ENCODE data around the gene TAPBPL. TPM values are rescaled to one million over a fixed set of nuclear protein-coding genes. Genes with fewer than 3 reads are reported as not detected.
A peak's percentile ranks its signal among the peaks of the same experiment; 100 is the strongest.

The TAPBPL gene
- total and polyA plus RNA-seq, 2 of the 13 experiments (the other 11 are each of a cell fraction or from before 2014, with no cell fraction given), result 10.0 to 14.5 TPM

- TF ChIP-seq ZNF749 (CRISPR knock-in tag; IDR thresholded peaks at IDR 0.05; ENCODE audit: borderline replicate concordance) (no peak; the same call in 1 of the 2 replicates), CENPBD1 (CRISPR knock-in tag; IDR thresholded peaks at IDR 0.05; ENCODE audit: borderline replicate concordance, low read depth) (no peak), ZNF512B (CRISPR knock-in tag; IDR thresholded peaks at IDR 0.05; ENCODE audit: borderline replicate concordance) (no peak), GFI1 (CRISPR knock-in tag; IDR thresholded peaks at IDR 0.05; ENCODE audit: borderline replicate concordance) (0 out of 2 replicates have a peak, but pooled peaks have one; percentile 33), ZNF746 (CRISPR knock-in tag; IDR thresholded peaks at IDR 0.05) (no peak; the same call in 1 of the 2 replicates), HNF4A (CRISPR knock-in tag; IDR thresholded peaks at IDR 0.05) (no peak), TFE3 (CRISPR knock-in tag; IDR thresholded peaks at IDR 0.05) (no peak), ETV5 (CRISPR knock-in tag; IDR thresholded peaks at IDR 0.05; ENCODE audit: borderline replicate concordance) (no peak), ZNF280D (CRISPR knock-in tag; IDR thresholded peaks at IDR 0.05) (no peak), ZNF343 (CRISPR knock-in tag; IDR thresholded peaks at IDR 0.05) (no peak), ARID3A (IDR thresholded peaks at IDR 0.05; ENCODE audit: low read depth, low read length) (no peak), XRCC5 (optimal IDR thresholded peaks at IDR 0.05; ENCODE audit: low read length) (no peak), ETV6 (CRISPR knock-in tag; conservative IDR thresholded peaks at IDR 0.05) (no peak), SUZ12 (IDR thresholded peaks at IDR 0.05; ENCODE audit: low read depth, low read length) (no peak), ZNF382 (CRISPR knock-in tag; IDR thresholded peaks at IDR 0.05; ENCODE audit: borderline replicate concordance) (no peak), ZNF597 (CRISPR knock-in tag; IDR thresholded peaks at IDR 0.05) (no peak), CBX1 (IDR thresholded peaks at IDR 0.05; ENCODE audit: low read depth) (no peak)
These were observed 41.8 kb downstream of the TAPBPL start, which contains the start of gene NCAPD2 (continued) for GRCh38 chr12:6493497-6494257.

All from HepG2 (cell line).